HT-29 (cell line): Measurements from ENCODE around the gene HTR1D. TPM values are rescaled to one million over a fixed set of nuclear protein-coding genes. Genes with fewer than 3 reads are reported as not detected.
A peak's percentile ranks its signal among the peaks of the same experiment; 100 is the strongest.
"Not testable (repeated sequence)": the region's sequence is repeated elsewhere in the genome, so short reads cannot be mapped to it uniquely, and the experiment has no call there.

Source experiments
- DNase-seq: peaks from one replicate; pipeline ENCODE4 v3.0.0-alpha.2; 2015; ENCODE audit warnings: low spot score
- total RNA-seq: library from RNA; depleted of rRNA; stranded (reverse); fragments of >200 nt; shearing (Covaris generic); gene quantifications from 2 replicates; pipeline ENCODE4 v1.2.3, GENCODE V29; 2014

HTR1D gene
- total RNA-seq, 1 experiment from 2014 or later: 1.0 TPM

DNA sequence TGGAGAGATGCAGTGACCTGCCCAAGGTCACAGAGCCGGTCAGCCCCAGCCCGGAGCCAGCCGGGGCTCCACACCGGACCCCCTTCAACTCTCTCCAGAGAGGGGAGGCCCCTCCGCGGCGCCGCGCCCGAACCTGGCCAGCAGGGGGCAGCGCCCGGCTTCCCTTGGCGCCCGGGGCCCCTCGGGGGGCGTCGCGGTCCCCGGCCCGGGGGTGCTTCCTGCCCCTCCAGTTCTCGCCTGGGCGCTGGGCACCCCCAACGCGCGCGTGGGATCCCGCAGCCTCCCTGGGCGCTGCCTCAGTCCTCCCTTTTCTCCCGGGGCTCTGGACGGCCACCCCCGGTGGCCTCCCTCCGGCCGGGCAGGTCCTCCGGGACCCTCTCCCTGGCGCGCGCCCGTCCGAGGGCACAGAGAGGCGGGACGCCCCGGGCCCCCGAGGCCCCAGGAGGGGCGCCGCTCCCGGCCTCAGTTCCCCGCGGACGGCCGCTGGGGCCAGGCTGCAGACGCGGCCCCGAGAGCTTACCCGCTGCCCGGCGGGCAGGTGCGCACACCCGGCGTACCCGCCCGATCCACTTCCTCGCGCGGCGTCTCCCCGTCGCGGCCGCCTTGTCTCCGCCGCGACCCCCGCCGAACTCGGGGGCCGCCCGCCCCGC, 406 bp downstream of the HTR1D start:
- no peak for DNase-seq

DNA sequence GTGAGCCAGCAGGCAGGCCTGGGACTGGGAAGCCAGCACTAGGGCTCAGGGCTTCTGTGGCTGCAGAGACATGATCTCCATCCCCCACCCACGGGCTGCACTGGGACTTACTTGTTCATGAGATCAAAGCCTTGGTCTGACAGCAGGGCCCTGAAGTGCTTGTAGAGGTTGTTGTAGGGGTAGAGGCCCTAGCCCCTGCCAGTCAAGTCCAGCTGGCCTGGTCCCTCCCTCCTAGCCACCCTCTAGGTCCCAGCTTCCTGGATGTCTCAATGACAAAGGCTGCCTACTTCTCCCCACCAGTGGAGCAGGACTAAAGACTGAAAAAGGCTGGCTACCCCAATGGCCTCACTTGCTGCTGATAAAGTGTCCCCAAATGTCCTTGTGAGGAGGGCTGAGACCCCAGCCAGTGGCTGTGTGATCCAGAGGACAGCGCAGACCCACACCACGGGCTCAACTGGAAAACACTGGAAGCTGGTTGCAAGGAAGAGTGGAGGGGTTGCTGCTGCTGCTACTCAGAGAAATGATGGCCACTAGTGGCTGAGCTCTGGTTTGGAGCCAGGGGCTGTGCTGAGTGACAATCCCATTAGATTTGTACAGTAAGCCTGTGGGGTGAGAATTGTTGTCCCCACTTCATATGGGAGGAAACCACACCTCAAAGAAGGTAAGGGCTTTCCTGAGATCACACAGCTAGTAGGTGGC, 1.4 kb downstream of the HTR1D start:
- no peak for DNase-seq

DNA sequence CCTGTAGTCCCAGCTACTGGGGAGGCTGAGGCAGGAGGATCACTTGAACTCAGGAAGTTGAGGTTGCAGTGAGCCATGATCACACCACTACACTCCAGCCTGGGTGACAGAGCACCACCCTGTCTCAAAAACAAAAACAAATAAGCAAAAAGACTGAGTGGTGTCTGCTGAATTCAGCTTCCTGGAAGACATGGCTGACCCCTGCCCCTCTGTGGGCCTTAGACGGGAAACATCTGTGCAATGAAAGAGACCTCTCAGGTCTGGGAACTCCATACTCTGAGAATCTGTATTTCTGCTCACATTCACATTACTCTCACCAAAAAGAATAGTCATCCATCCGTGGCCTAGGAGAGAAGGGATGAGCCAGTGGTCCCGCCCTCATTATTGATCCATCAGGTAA, 2.0 kb downstream of the HTR1D start:
- no peak for DNase-seq

DNA sequence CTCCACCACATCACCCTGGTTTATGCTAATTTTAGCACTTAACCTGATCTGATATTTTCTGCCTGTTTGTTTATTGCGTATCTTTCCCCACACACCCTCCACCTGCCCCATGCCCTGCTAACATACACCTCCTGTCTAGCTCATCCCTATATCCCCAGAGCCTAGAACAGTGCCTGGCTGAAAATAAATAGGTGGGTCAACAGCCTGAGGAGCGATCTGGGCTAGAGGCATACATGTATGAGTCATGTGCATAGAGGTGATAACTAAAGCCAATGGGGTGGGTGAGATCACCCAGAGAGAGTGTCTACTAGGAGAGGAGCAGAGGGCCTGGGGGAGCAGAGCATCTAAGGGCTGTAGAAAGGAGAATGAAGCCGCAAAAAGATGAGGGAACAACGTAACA, 2.7 kb downstream of the HTR1D start:
- no peak for DNase-seq

DNA sequence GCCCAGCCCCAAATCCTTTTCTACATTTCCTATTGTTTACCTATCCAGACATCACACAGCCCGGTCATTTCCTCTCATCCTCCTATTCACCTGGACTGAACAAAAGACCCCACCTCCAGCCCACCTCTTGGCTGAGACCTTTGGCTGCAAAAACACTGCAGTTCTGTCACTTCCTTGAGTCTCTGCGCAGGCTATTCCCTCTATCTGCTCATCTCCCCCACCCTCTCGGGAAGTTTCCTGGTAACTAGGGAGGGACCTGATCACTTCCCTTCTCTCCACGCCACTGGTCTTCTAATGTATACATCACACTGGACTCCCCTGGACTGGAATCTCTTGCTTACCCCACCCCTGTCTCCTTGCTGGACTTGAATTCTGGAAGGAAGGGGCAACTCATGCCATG, 5.3 kb downstream of the HTR1D start:
- peak; percentile 51 for DNase-seq

GRCh38 chr1:23210963-23211362, 6.3 kb downstream of the HTR1D start:
- DNase-seq: no peak

DNA sequence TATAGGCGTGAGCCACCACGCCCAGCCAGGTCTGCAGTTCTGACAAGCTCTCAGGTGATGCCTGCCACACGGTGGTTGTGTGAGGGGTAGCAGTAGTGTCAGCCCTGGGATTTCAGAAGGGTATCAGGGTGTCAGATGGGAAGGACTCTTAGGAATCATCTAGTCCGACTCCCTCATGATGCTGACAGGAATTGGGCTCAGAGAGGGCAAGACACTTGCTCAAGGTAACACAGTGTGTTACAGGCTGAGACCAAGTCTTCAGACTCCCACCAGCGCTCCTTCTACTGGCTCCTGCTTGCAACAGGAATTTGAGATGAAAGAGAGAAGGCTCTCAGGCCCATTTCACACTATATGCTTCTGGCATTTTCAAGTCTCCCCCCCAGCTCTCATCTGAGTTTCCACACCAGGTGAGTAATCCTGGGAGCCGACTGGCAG, 6.9 kb downstream of the HTR1D start:
- DNase-seq: peak; percentile 44

DNA sequence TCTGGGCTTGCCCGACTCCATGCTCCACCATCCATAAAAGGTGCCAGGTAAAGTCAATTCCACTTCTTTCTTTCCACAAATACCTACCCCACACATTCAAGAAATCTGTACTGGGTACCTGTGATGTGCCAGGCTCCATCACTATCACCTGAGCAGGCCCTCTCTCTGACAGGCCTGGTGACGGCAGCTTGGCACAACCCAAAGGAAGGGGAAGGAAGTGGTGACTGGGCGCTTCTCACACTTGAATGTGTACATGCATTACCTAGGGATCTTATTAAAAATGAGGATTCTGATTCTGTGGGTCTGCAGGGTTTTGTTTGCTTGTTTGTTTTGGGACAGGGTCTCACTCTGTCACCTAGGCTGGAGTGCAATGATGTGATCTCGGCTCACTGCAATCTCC, 7.5 kb downstream of the HTR1D start:
- no peak for DNase-seq

DNA sequence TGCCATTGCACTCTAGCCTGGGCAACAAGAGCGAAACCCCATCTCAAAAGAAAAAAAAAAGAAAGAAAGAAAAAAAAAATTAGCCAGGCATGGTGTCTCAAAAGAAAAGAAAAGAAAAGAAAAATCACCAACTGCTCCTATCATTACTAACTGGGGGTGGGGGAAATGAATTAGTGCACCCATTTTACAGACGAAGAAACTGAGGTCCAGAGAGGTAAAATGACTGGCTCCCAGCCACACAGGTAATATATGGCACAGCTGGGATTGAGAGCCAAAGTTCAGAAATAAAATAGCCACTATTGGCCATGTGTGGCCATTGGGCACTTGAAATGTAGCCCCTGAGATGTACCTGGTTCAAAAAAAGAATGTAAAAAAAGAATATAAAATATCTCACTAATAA, 8.8 kb downstream of the HTR1D start:
- DNase-seq: no peak

DNA sequence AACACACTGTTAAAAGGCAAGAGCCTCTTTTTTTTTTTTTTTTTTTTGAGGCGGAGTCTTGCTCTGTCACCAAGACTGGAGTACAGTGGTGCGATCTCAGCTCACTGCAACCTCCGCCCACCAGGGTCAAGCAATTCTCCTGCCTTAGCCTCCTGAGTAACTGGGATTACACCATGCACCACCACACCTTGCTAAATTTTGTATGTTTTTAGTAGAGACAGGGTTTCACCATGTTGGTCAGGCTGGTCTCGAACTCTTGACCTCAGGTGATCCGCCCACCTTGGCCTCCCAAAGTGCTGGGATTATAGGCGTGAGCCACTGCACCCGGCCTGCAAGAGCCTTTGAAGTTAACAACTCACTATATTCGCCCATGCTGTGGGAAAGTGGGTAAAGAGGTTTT, 9.6 kb downstream of the HTR1D start:
- DNase-seq: not testable (repeated sequence)

GRCh38 chr1:23202263-23202749, 15.0 kb downstream of the HTR1D start:
- no peak for DNase-seq

DNA sequence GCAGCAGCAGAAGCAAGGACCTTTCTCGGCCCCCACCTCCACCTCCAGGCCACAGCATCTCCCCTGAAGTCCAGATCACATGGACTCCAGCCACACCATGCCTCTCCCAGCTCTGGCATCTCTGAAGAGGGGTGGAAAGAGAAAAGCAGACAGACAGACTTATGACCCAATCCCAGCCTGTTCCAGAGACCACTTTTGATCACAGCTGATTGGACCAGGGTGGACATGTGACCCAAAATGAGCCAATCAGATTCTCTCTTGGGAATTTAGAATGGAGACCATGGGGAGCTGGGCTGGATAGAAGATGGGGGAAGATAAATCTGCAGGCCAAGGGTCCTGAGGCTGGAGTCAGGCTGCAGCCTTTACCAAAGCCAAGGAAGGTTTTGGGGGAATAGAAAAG, 16.4 kb downstream of the HTR1D start:
- DNase-seq: no peak

DNA sequence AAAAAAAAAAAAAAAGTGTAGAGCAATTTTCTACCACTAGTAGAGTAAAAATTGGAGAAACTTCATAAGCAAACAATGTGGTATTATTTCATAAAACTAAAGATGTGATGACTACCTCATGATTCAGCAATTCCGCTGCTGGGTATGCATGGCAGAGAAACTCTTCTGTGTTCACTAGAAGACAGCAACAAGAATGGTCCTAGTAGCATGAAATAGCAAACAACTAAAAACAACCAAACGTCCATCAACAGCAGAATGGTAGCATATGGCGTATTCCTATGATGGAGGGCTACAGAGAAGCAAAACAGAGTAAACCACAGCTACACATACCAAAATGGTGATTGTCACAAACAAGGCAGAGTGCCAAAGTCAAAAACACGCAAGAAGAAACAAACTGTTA, 18.9 kb downstream of the HTR1D start:
- DNase-seq: no peak

GRCh38 chr1:23196627-23197328, 20.5 kb downstream of the HTR1D start:
- DNase-seq: no peak

DNA sequence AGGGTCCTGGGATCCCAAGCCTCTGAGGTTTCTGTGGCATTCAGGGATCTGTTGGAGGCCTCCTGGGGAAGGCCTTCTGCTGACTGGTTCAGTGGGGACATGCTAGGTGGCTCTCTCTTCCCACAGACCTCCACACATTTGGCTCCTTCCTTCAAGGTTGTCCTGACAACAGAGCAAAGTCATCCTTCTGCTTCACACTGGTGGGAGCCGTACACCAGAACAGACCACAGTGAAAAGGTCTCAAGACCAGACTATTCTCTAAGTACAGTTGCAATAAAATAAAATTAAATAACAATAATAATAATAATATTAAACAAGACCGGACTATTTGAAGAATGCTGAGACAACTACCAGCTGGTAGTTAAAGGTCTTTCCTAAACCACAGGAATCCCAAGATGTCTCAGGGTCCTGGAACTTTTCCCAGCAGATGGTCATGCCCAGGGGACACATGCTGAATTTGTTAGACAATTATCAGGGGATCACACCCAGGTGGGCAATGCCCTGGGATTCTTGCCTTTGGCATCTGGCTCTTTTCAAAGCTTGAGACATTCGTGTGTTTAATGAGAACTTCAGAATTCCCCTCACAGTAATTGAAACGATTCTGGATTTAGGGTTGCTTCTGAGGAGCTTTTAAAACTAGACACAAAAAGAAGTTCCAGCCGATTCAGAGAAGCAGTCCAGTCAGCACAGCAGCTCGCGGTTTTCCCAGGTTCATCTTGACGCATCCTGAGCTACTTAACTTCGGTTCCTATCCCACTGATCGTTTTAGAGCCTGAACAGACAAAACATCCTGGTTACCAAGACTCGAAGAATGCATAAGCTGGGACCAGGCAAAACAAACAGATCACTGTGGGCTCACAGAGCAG, 22.9 kb downstream of the HTR1D start:
- DNase-seq: no peak

GRCh38 chr1:23193391-23194118, 23.7 kb downstream of the HTR1D start:
- no peak for DNase-seq

- DNase-seq: no peak
Measured at GRCh38 chr1:23191199-23191598, 26.1 kb downstream of the HTR1D start.

- DNase-seq: peak; percentile 85
Measured at GRCh38 chr1:23188936-23189452, 28.3 kb downstream of the HTR1D start.

DNA sequence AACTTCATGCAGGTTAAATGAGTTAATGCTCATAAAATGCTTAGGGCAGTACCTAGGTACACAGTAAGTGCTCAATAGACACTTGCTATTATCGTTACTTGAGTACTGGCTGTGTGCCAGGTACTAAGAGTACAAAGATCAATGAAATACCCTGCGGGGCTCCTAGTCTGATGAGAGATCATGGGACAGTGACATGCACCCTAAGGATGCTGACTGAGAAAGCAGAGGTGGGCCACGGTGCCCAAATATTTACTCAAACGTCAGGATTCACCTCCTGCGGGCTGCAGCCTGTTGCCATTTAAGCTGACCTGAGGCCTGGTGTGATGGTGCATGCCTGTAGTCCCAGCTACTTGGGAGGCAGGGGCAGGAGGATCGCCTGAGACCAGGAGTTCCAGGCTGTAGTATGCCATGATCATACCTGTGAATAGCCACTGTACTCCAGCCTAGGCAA, 28.8 kb downstream of the HTR1D start:
- DNase-seq: peak; percentile 64

GRCh38 chr1:23187637-23188036, 29.7 kb downstream of the HTR1D start:
- DNase-seq: no peak

DNA sequence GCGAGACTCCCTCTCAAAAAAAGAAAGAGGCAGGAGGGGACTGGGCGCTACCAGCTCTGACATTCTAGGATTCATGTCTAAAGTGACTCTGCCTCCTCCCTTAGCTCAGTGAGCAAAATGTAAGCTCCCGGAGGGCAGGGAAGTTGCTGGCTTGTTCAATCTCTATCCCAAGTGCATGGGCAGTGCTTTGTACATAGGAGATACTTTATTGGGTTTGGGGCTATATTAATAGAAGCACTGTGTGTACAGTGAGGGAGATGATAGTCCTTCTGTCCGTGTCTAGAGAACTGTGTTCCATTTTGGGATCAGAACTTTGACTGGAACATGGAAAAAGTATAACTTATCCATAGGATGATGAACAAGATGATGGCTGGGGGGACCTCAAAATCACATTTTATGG, 31.9 kb downstream of the HTR1D start:
- DNase-seq: no peak
